ENCODE data around the gene FGR.

DNA sequence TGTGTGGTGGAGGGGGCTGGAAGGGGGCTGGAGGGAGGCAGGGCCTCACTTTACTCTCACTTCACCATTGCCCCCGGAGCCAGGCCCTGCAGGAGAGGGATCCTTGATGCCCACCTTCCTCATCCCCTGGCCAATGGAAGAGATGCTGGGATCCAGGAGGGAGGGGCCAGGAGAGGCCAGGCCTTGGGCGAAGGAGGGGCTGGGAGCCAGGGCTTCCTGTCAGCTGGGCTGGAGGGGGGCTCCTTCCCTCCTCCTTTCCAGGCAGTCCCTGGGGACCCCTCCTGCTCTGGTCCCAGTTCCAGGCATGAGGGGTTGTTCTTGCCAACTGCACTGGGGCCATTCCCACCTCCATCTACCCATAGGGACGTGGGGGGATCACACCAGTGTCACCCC, 36.7 kb downstream of the FGR start:
- no peak for TF ChIP-seq EZH2phosphoT487 (conservative IDR thresholded peaks at IDR 0.05; ENCODE audit: low read length)
- TF ChIP-seq, protein P1, sequence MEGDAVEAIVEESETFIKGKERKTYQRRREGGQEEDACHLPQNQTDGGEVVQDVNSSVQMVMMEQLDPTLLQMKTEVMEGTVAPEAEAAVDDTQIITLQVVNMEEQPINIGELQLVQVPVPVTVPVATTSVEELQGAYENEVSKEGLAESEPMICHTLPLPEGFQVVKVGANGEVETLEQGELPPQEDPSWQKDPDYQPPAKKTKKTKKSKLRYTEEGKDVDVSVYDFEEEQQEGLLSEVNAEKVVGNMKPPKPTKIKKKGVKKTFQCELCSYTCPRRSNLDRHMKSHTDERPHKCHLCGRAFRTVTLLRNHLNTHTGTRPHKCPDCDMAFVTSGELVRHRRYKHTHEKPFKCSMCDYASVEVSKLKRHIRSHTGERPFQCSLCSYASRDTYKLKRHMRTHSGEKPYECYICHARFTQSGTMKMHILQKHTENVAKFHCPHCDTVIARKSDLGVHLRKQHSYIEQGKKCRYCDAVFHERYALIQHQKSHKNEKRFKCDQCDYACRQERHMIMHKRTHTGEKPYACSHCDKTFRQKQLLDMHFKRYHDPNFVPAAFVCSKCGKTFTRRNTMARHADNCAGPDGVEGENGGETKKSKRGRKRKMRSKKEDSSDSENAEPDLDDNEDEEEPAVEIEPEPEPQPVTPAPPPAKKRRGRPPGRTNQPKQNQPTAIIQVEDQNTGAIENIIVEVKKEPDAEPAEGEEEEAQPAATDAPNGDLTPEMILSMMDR (IDR thresholded peaks at IDR 0.05; ENCODE audit: insufficient read depth, low read length, poor library complexity, severe bottlenecking) = no peak

Data from SU-DHL-6 (cell line).